Cardiac muscle cell (in vitro differentiated cells and primary cell): ENCODE results near the gene RHEX. TPM values are rescaled to one million over a fixed set of nuclear protein-coding genes. Genes with fewer than 3 reads are reported as not detected.

ENCODE experiments used
- DNase-seq, 2 donors: peaks; one replicate each; pipeline versions ENCODE4 v3.0.0 to v3.0.0-alpha.2; 2010 to 2017; ENCODE audit warnings: low read depth in 1 of 2, low spot score in 1 of 2
- H3K27ac ChIP-seq: fragments of 200-600 bp; sonication (generic); 2 replicates; pipeline ENCODE4 v1.5.1; 2016
- H3K27me3 ChIP-seq: fragments of 200-600 bp; sonication (generic); 2 replicates; pipeline ENCODE4 v1.6.0; 2016; ENCODE audit warnings: control low read depth
- H3K36me3 ChIP-seq: fragments of 200-600 bp; sonication (generic); 2 replicates; pipeline ENCODE4 v1.5.1; 2016; ENCODE audit warnings: control low read depth
- H3K4me1 ChIP-seq: fragments of 200-600 bp; sonication (generic); 2 replicates; pipeline ENCODE4 v1.8.1; 2017; ENCODE audit warnings: low read depth, mild to moderate bottlenecking, mixed run types
- H3K4me3 ChIP-seq: fragments of 200-600 bp; sonication (generic); 2 replicates; pipeline ENCODE4 v1.5.1; 2016; ENCODE audit warnings: mild to moderate bottlenecking
- H3K9me3 ChIP-seq: fragments of 200-600 bp; sonication (generic); 2 replicates; pipeline ENCODE4 v1.5.1; 2017; ENCODE audit warnings: low read depth, mild to moderate bottlenecking, control low read depth
- CTCF ChIP-seq: IDR thresholded peaks from 2 replicates; pipeline ENCODE4 v1.5.1; 2012; ENCODE audit warnings: low read depth, mild to moderate bottlenecking, low read length
- polyA plus RNA-seq: library from polyadenylated mRNA; unstranded; fragments of >200 nt; fragmentation: Nextera tagmentation; extraction: Ambion mirVana; gene quantifications from 2 replicates; pipeline ENCODE4 v1.2.1, GENCODE V29; 2016
- total RNA-seq: library from RNA; depleted of rRNA; stranded (reverse); fragments of >200 nt; gene quantifications from 2 replicates; pipeline ENCODE4 v1.2.3, GENCODE V29; 2016

RHEX gene
- total and polyA plus RNA-seq, 2 experiments from 2014 or later: 7.3 to 16.2 TPM

- no peak for TF ChIP-seq CTCF
- DNase-seq: no peak
- Histone ChIP-seq H3K36me3 (no peaks in the 10 kb centered on the region), H3K27ac (peak overlapping the region; percentile 91), H3K9me3 (no peaks in the 10 kb centered on the region), H3K4me3 (no peak overlapping the region), H3K27me3 (no peaks in the 10 kb centered on the region), H3K4me1 (peaks cover 64% of the 10 kb centered on the region)
These were observed 45.4 kb downstream of the RHEX start for GRCh38 chr1:206098242-206098919.

- H3K4me3 ChIP-seq: no peak overlapping the region
- no peaks in the 10 kb centered on the region for H3K9me3 ChIP-seq
- no peak for TF ChIP-seq CTCF
- DNase-seq: peak in 1 of 2 donors; percentile 85
- H3K27me3 ChIP-seq: no peaks in the 10 kb centered on the region
- H3K4me1 ChIP-seq: peaks cover 62% of the 10 kb centered on the region
- no peaks in the 10 kb centered on the region for H3K36me3 ChIP-seq
- peak overlapping the region; percentile 91 for H3K27ac ChIP-seq
These were observed 47.3 kb downstream of the RHEX start for GRCh38 chr1:206100226-206100815.

- TF ChIP-seq CTCF: no peak
- DNase-seq: no peak
- Histone ChIP-seq H3K27me3 (no peaks in the 10 kb centered on the region), H3K4me3 (no peak overlapping the region), H3K27ac (peak overlapping the region; percentile 91), H3K4me1 (peaks cover 66% of the 10 kb centered on the region), H3K9me3 (no peaks in the 10 kb centered on the region), H3K36me3 (no peaks in the 10 kb centered on the region)
These were observed 48.5 kb downstream of the RHEX start for GRCh38 chr1:206101351-206102045.

- no peak overlapping the region for H3K27ac ChIP-seq
- no peaks in the 10 kb centered on the region for H3K36me3 ChIP-seq
- H3K27me3 ChIP-seq: no peaks in the 10 kb centered on the region
- peaks cover 65% of the 10 kb centered on the region for H3K4me1 ChIP-seq
- TF ChIP-seq CTCF: no peak
- DNase-seq: no peak
- no peaks in the 10 kb centered on the region for H3K9me3 ChIP-seq
- no peak overlapping the region for H3K4me3 ChIP-seq
These were observed 49.4 kb downstream of the RHEX start for GRCh38 chr1:206102292-206102936.

- no peak for DNase-seq
- H3K27ac ChIP-seq: peak overlapping the region; percentile 35
These were observed 51.0 kb downstream of the RHEX start for GRCh38 chr1:206103979-206104378.

More at GRCh38 chr1:206103979-206104378, 51.0 kb downstream of the RHEX start:
- H3K36me3 ChIP-seq: no peaks in the 10 kb centered on the region
- no peaks in the 10 kb centered on the region for H3K9me3 ChIP-seq
- TF ChIP-seq CTCF: no peak
- no peak overlapping the region for H3K4me3 ChIP-seq
- no peaks in the 10 kb centered on the region for H3K27me3 ChIP-seq
- H3K4me1 ChIP-seq: peaks cover 56% of the 10 kb centered on the region
